GM18909 (cell line): Measurements from ENCODE around the gene WDR88.

Source experiments
- ATAC-seq: cut with Tn5 transposase; IDR thresholded peaks from one replicate; pipeline ENCODE4 v1.9.1; 2021; ENCODE audit warnings: mild to moderate bottlenecking; ENCODE audit not compliant: unreplicated experiment, poor library complexity

WDR88 gene

GRCh38 chr19:33132021-33132420 is at the start of gene WDR88:
Gene WDR88, plus strand, starts transcription at chr19:33132114. Its CDS starts 56 bp downstream, at chr19:33132170.
- ATAC-seq = no peak

- ATAC-seq = no peak
Observed at GRCh38 chr19:33085570-33086128, 46.3 kb upstream of the WDR88 start.

- no peak for ATAC-seq
Observed at GRCh38 chr19:33086955-33087354, 45.0 kb upstream of the WDR88 start.

GRCh38 chr19:33089010-33089409 is 42.9 kb upstream of the WDR88 start:
- no peak for ATAC-seq

- ATAC-seq = no peak
Observed at GRCh38 chr19:33090179-33090578, 41.7 kb upstream of the WDR88 start.

- no peak for ATAC-seq
Observed at GRCh38 chr19:33093420-33094210, 38.3 kb upstream of the WDR88 start.

GRCh38 chr19:33094436-33095067 is 37.4 kb upstream of the WDR88 start:
- no peak for ATAC-seq

GRCh38 chr19:33096005-33096404 is 35.9 kb upstream of the WDR88 start:
- no peak for ATAC-seq

GRCh38 chr19:33098055-33098534 is 33.8 kb upstream of the WDR88 start:
- ATAC-seq = no peak

GRCh38 chr19:33100894-33101644 is 30.8 kb upstream of the WDR88 start:
- no peak for ATAC-seq

- ATAC-seq = no peak
Observed at GRCh38 chr19:33102893-33103292, 29.0 kb upstream of the WDR88 start.

GRCh38 chr19:33108161-33108560 is 23.8 kb upstream of the WDR88 start:
- ATAC-seq = no peak

- no peak for ATAC-seq
Observed at GRCh38 chr19:33110137-33110910, 21.6 kb upstream of the WDR88 start.

GRCh38 chr19:33111587-33111986 is 20.3 kb upstream of the WDR88 start:
- no peak for ATAC-seq

GRCh38 chr19:33114312-33114711 is 17.6 kb upstream of the WDR88 start:
- ATAC-seq = no peak

- ATAC-seq = no peak
Observed at GRCh38 chr19:33117501-33117900, 14.4 kb upstream of the WDR88 start.

- ATAC-seq = no peak
Observed at GRCh38 chr19:33118643-33119042, 13.3 kb upstream of the WDR88 start.

- no peak for ATAC-seq
Observed at GRCh38 chr19:33124207-33125098, 7.5 kb upstream of the WDR88 start.

GRCh38 chr19:33125929-33126388 is 6.0 kb upstream of the WDR88 start:
- no peak for ATAC-seq
